Stimulated activated CD8-positive, alpha-beta memory T cell treated with anti-CD3 and anti-CD28 coated beads, Interleukin-15, amount 100 ng/mL, for 48 hours (primary cell): ENCODE results near the gene MMEL1.
"Not testable (repeated sequence)": the region's sequence is repeated elsewhere in the genome, so short reads cannot be mapped to it uniquely, and the experiment has no call there.

Experiments used
- DNase-seq, 2 donors: peaks; one replicate each; pipeline ENCODE4 v3.0.0-alpha.2; 2020; ENCODE audit warnings: low read depth in 2 of 2

The MMEL1 gene

DNA sequence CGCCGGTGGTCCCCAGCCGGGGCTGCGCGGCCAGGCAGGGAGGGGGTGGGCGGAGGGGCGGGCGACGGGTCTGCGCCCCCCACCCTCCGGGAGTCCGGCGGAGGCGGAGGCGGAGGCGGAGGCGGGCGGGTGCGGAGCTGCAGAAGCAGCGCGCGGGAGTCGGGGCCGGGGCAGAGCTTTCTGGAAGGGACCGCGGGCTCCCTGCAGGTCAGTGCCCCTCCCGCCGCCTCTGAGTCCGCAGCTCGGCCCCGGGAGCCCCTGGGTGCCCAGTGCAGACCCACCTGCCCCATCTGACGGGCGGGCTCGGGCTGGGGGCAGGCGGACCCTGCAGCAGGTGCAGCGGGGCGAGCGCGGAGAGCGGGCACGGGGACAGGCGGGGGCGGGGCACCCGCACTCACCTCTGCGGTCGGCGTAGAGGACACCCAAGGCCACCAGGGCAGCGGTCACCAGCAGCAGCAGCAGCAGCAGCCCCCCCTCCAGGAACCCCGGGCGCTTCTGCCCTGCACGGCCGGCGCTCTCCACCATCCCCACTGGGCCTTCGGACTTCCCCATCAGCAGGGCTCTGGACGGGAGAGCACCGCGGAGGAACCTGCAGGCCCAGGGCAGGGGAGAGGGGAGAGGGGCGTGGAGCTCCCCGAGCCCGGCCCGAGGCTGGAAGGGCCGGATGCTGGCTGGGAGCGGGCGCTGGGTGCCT, 3.7 kb downstream of the MMEL1 start:
- DNase-seq: no peak

DNA sequence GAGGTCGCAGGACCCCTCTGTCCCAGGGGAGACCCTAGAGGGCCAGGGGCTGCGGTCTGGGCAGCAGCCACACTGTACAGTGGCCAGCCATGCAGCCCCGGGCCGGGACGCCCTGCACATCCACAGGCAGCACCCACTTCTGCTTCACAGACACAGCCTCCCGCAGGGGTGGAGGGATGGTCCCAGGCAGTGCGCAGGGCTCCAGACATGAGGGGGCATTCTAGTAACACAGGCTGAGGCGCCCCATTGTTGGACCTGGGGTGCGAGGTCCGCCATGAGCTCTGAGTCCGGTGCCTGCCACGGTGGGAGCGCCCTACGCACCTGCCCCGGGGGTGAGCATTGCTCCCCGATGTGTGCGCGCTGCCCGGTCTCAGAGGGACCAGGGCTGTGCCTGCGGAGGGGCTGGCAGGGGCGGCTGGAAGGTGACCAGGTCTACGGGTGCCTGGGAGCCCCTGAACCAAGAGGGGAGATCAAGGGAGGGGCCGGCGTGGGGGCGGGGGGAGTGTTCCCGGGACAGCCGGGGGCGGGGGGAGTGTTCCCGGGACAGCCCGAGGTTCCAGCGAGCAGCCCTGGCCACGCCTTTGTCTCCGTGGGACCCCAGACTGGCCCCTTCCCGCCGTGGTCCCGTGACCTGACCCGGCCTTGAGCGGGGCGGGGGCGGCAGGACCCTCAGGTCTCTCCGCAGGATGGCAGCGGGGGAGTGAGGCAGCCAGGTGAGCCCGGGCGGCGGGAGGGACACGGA, 4.5 kb downstream of the MMEL1 start:
- DNase-seq: no peak

DNA sequence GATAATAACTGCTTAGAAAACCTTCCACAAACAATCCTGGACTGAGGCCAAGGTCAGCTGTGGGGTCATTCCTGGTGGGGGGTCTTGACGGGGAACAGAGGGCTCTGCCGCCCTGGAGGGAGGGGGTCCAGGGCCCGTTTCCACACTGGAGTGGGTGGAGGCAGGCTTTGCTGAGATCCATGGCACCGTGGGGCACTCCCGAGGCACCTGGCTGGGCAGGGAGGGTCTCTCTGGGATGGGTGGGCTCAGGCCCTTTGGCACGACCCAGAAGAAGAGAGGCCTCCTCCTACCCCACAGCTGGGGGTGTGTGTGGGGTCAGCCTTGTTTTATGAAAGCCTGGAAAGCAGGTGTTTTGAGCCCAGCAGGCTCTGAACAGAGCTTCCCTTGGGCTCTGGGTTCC, 5.1 kb downstream of the MMEL1 start:
- no peak for DNase-seq

DNA sequence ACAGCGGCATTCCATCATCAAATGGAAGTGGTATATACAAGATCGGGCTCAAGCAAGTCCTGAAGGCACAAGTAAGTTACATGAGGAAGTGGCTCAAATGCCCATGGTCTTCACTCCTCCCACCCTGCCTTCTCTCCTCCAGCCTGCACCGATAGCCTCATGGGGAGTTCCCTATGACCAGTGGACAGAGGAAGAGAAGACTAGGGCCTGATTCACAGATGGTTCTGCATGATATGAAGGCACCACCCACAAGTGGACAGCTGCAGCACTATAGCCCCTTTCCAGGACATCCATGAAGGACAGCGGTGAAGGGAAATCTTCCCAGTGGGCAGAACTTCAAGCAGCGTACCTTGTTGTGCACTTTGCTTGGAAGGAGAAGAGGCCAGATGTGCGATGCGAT, 7.1 kb downstream of the MMEL1 start:
- DNase-seq: not testable (repeated sequence)

DNA sequence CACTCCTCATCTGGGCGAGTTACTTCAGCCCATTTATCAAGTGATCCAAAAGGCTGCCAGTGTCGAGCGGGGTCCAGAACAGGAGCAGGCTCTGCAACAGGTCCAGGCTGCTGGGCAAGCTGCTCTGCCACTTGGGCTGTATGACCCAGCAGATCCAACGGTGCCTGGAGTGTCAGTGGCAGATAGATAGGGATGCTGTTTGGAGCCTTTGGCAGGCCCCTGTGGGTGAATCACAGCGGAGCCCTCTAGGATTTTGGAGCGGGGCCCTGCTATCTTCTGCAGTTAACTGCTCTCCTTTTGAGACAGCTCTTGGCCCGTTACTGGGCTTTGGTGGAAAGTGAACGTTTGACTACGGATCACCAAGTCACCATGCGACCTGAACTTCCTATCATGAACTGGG, 7.5 kb downstream of the MMEL1 start:
- DNase-seq: no peak

DNA sequence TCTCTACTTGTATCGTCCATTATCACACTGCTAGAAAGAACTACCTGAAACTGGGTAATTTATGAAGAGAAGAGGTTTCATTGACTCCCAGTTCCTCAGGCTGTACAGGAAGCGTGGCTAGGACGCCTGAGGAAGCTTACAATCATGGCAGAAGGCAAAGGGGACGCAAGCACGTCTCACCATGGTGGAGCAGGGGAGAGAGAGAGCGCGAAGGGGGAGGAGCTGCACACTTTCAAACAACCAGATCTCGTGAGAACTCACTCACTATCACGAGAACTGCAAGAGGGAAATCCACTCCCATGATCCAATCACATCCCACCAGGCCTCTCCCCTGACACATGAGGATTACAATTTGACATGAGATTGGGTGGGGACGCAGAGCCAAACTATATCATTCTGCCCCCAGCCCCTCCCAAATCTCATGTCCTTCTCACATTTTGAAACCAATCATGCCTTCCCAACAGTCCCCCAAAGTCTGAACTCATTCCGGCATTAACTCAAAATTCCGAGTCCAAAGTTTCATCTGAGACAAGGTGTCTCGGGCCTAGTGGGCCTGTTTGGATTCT, 8.0 kb downstream of the MMEL1 start:
- no peak for DNase-seq

DNA sequence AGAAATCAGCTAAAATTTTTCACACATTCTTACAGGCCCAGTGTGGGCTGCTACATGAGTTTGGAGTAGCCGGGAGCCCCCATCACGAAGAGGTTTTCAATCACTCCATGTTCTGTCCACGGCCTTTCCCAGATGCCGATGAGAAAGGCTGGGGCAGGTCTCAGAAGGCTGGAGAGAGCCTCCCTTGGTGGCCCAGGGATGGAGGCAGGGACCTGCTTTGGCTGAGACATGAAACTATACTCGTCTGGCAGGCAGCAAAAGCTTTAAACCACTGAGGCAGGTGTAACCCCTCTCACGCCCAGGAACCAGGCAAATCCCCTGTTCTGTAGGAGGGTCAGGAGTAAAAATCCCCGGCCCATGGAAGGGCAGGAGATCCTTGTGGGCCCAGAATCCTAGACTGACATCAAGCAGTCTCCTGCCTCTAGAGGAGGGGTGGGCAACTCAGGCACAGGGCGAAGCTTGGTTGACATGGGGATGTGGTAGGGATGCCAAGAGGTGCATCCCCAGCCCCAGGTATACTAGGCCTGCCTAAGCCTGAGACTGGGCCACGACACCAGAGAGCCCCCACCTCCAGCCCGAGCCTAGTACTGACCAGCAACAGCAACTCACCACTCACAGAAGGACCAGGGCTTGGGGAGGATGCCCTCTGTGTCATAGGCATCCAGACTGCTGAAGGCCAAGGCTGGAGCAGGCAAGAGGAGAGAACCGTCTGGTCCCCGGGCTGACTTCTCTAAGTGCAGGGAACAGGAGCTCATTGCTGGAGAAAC, 9.1 kb downstream of the MMEL1 start:
- no peak for DNase-seq

DNA sequence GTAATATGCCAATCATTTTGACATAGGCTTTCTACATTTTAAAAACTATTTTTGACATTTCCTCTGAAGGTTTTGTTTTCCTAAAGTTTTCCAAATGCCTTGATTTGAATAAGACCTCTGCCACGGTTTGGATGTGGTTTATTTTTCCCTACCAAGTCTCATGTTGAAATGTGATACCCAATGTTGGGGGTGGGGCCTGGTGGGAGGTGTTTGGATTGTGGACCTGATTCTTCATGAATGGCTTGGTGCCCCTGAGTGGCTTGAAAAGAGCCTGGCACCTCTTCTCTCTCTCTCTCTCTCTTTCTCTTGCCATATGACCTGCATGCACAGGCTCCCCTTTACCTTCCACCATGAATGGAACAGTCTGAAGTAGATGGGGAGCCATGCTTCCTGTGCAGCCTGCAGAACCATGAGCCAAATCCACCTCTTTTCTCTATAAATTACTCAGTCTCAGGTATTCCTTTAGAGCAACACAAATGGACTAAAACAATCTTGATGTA, 14.8 kb downstream of the MMEL1 start:
- no peak for DNase-seq

DNA sequence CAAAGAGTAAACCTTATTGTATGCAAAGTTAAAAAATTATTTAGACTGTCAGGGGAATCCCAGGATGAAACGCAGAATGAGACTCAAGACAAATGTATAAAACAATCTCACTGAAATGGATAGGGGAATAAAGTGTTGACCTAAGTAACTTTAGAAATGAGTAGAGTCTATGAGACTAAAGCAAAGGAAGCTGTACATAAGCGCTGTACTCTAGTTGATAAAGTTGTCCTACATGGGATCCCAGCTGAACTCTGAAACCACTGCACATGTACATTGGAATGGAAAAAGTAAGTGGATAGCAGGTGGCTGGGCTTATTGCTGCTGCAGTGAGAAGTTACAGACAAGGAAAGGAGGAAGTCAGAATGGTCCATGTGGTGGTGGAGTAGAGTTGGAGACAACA, 18.7 kb downstream of the MMEL1 start:
- DNase-seq: no peak

DNA sequence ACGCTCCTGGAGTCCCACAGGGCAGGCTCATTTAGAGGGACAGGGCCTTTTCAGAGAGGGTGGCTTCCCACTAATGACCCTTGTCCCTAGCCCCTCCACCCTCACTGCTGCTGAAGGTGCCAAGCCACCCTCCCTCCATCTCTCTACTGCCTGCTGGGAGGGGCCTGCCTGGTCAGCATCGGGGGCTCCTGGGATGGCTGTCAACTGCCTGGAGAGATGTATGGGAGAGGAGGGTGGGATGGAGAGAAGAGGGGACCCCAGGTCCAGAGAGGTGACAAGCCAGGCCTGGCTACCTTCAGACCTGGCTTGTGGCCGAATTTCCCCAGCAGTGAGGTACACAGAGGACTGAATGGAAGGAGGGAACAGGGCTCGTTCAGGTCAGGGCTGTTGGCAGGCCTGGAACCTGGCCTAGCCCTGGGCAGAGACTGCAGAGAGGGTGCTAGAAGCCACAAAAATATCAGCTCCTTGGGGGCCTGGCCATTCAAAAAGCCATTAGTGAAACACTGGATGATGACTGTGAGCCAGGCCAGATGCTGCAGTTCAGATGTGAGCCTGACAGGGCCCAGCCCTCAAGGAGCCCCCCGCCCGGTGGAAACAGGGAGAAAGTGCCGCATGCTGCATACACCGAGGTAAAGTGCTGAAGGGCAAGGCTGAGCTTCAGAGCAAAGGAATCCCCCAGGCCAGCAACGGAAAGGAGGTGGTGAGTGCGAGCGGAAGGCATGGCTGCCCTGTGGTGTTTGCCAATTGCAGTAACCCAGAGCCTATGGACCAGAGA, 20.0 kb downstream of the MMEL1 start:
- no peak for DNase-seq

DNA sequence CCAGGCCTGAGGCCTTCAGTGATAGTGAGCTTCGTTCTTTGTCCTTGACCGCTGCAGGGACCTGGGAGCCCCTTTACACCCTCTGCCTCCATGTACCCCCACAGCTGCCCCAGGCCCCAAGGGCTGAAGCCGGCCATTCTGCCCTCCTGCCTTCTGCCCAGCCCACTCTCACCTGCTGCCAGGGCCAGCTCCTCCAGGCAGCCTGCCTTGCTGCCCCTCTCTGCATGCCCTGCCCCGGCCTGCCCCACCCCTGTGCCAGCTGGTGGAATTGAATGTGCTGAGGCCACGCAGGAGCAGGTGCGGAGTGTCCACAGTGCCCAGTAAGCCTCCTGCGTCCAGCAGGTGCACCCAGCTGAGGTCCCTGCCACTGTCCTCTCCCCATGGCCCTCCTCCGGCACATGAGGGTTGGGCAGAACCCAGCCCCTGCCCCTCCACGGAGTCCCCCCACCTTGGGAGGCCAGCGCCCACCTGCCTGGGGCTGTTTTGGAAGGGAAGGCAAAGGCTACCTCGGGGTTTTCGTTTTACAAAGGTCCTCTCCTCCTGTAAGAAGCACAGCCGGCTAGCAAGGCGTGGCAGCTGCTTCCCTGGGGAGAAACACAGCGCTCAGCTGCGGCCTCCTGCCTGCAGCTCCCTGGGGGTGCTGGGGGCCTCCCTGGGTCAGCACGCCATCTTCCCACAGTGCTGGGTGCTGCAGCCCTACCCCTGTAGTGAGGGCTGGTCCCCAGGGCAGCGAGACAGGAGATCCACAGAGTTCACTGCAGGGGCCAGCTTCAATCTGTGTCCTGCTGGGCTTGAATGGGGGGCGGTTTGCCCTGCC, 21.0 kb downstream of the MMEL1 start:
- no peak for DNase-seq

DNA sequence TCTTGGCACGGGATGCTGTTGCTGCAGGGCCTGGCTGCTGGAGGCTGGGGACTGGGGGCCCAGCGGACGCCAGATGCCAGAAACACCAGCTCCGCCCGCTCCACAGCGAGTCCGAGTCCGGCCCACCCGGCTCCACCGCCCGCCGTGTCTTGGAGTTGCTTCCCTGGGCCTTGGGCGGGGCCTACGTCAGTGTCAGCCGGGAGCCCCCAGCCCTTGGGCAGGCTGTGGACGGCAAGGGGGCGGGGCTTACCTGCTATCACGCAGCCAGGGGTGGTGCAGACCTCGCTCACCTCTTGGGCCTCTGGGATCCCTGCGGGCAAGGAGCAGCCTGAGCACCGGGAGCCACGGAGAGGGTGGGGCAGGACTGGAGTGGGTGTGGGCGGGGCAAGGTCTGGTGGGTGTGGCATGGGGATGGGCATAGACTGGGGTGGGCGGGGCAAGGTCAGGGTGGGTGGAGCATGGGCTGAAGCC, 21.8 kb downstream of the MMEL1 start:
- no peak for DNase-seq

DNA sequence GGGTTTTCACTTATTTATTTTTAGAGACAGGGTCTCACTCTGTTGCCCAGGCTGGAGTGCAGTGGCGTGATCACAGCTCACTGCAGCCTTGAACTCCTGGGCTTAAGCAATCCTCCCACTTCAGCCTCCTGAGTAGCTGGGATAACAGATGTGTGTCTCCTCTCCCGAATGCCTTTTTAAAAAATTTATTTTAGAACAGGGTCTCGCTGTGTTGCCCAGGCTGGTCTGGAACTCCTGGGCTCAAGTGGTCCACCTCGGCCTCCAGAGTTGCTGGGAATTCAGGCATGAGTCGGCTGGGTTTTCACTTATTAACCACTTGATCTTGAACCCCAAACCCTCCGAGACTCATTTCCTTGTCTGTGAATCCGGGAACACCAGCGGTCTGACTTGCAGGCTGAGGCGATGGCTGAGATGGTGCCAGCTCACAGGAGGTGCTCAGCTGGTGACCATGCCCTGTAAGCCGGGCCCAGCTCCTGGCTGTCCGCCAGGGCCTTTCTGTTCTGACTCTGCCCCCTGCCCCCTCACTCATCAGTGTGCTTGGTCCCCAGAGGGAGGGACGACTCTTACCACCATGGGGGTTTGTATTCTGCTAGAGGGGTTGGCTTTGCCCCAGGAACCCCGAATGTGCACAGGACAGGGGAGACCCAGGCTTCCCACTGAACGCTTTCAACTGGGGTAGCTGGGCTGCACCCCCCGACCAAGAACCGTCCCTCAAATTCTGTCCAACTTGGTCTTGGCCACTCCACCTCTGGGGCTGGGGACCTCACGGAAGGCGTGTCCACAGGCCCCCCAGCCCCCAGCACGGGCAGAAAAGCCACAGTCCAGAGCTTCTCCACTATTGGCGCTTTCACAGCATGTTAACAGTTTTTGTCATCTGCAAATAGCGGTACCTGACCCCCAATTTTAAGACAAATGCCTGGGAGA, 22.5 kb downstream of the MMEL1 start:
- DNase-seq: no peak

DNA sequence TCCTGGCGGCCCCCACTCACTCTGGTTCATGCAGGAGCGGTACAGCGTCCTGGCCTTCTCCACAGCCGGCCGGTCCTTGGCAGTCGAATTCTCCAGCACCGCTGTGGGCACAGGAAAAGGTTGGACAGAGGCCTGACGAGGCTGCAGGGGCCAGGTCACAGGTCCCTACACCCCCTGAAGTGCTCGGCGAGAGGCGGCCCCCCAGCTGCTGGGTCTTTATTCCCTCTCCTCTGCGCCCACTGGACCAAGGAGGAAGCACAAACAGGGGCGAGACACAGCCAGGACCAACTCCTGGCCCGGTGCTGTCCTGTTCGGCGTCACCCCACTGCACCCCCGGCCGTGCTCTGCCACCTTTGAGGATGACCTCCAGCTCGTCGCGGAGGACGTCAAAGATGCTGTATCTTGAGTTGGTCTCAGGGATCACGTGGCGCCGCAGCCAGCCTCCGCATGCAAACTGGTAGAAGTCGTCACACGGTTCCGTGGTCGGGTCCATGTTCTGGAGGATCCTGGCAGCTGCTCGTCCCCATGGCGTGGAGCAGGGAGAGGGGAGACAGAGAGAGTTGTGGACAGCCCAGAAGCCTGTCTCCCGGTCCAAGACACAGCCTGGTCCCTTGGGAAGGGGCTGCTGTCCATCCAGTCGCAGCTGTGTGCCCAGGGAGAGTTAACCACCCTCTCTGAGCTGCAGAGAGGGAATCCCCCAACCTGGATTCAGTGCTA, 23.3 kb downstream of the MMEL1 start:
- no peak for DNase-seq

DNA sequence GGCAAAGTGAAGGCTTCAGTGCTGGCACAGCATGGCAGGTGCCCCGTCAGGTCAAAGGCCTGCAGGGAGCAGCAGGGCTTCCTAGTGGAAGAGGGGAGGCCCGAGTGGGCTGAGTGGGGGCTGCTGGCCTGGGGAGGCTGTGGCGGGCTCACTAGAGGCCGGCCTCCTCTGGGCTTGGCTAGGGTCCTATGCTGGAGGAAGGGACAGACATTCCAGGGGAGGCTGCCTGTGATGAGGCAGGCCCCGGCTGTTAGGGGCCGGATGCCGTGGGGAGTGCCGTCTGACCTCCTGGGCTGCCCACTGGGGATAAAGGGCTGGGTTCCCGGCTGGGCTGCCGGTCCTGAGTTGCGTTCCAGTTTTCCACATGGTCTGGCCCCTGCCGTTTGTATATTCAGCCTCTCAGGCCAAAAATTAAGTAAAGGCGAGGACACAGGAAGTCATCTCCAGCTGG, 25.1 kb downstream of the MMEL1 start:
- DNase-seq: no peak

DNA sequence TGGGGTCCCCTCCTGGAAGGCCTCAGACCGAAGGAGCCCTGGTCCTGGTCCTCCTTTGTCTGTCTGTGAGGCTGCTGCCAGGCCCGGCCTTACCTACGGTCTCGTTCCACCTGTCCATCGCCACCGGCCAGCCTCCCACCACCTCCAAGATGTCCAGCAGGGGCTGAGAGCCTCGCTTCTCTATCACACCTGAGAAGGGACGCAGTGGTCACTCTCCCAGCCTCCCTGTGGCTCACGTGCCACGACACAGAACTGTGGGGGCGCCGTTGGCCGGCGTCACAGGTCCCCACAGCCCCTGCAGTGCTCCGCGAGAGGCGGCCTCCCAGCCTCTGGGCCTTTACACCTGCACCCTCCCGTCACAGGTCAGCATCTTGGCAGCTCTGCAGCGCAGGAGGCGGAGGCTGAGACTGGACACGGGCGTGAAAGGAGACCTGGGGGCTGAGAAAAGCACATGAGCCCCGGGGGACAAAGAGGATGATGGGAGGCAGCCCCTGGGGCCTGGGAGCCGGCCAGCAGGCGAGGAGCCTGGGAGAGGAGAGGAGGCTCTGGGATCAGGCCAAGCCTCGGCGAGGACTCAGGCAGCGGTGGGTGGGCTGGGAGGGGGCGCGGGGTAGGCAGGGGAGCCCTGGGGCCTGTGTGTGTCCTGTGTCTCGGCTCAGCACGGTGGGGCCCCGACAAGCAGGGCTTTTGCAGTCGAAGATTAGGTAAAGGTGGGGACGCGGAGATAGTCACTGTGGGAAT, 25.8 kb downstream of the MMEL1 start:
- DNase-seq: no peak

DNA sequence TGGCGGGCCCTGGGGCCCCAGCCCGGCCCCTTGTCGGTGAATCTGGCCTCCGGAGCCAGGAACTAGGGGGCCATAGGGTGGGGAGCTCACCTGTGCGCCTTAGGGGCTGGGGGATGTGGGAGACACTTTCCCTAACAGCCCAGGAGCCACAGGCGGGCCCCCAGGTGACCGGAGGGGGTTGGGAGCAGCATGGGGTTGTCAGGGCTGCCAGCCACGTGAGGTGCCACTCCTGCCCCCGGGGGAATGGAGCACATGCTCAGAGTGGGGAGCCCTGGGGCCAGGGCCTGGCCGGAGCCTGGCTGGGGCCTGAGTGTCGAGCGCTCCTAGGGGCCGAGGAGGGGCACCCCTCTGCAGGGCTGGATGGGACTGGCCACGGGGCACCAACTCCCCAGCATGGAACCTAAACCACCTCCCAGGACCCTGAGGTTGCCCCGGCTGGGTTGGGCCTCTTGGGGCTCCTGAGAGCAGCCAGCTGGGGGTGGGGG, 26.4 kb downstream of the MMEL1 start:
- no peak for DNase-seq
